HepG2 (cell line): Measurements from ENCODE around the gene NUDT22. TPM values are rescaled to one million over a fixed set of nuclear protein-coding genes. Genes with fewer than 3 reads are reported as not detected.

Experiments used
- ESRRA ChIP-seq: sonication (generic); formaldehyde crosslinking; IDR thresholded peaks from 2 replicates; pipeline ENCODE4 v1.5.1; 2020; ENCODE audit warnings: mild to moderate bottlenecking, low read depth, missing genetic modification reagents
- GMEB1 ChIP-seq: sonication (generic); formaldehyde crosslinking; IDR thresholded peaks from 2 replicates; pipeline ENCODE4 v1.5.1; 2020; ENCODE audit warnings: missing genetic modification reagents, mild to moderate bottlenecking, borderline replicate concordance
- IKZF4 ChIP-seq: sonication (generic); formaldehyde crosslinking; IDR thresholded peaks from 2 replicates; pipeline ENCODE4 v1.5.1; 2020; ENCODE audit warnings: borderline replicate concordance, mild to moderate bottlenecking, low read depth, missing genetic modification reagents; ENCODE audit errors: not compliant biosample characterization
- KAT8 ChIP-seq: IDR thresholded peaks from 2 replicates; pipeline ENCODE4 v1.6.1; 2016; ENCODE audit warnings: missing genetic modification reagents, missing compliant biosample characterization
- KDM4B ChIP-seq: sonication (generic); formaldehyde crosslinking; IDR thresholded peaks from 2 replicates; pipeline ENCODE4 v1.4.0; 2020; ENCODE audit warnings: missing genetic modification reagents
- MTA1 ChIP-seq: sonication (generic); formaldehyde crosslinking; IDR thresholded peaks from 2 replicates; pipeline ENCODE4 v1.4.0; 2020; ENCODE audit warnings: missing genetic modification reagents, mild to moderate bottlenecking, borderline replicate concordance
- PAF1 ChIP-seq: IDR thresholded peaks from 2 replicates; pipeline ENCODE4 v1.6.1; 2016; ENCODE audit warnings: missing genetic modification reagents, missing compliant biosample characterization
- PATZ1 ChIP-seq: sonication (generic); formaldehyde crosslinking; IDR thresholded peaks from 2 replicates; pipeline ENCODE4 v1.4.0; 2020; ENCODE audit warnings: missing genetic modification reagents
- PAXIP1 ChIP-seq: sonication (generic); formaldehyde crosslinking; conservative IDR thresholded peaks from 2 replicates; pipeline ENCODE4 v1.4.0; 2020; ENCODE audit warnings: mild to moderate bottlenecking, missing genetic modification reagents, moderate library complexity
- SKIL ChIP-seq: sonication (generic); formaldehyde crosslinking; IDR thresholded peaks from 2 replicates; pipeline ENCODE4 v1.8.0; 2022; ENCODE audit warnings: missing genetic modification reagents, mild to moderate bottlenecking, moderate library complexity, borderline replicate concordance
- SP2 ChIP-seq: sonication (generic); formaldehyde crosslinking; IDR thresholded peaks from 2 replicates; pipeline ENCODE4 v1.5.1; 2020; ENCODE audit warnings: mild to moderate bottlenecking, missing genetic modification reagents
- STAG1 ChIP-seq: sonication (generic); formaldehyde crosslinking; IDR thresholded peaks from 2 replicates; pipeline ENCODE4 v1.4.0; 2020; ENCODE audit warnings: missing genetic modification reagents
- TBX3 ChIP-seq: fragments of 450-650 bp; IDR thresholded peaks from 2 replicates; pipeline ENCODE4 v1.6.1; 2017; ENCODE audit warnings: antibody characterized with exemption, mild to moderate bottlenecking, inconsistent platforms, borderline replicate concordance
- TCF7L2 ChIP-seq: IDR thresholded peaks from 2 replicates; pipeline ENCODE4 v1.6.1; 2011; ENCODE audit warnings: mild to moderate bottlenecking, low read depth, low read length, moderate library complexity
- ZFY ChIP-seq: sonication (generic); formaldehyde crosslinking; IDR thresholded peaks from 2 replicates; pipeline ENCODE4 v1.4.0; 2020; ENCODE audit warnings: missing genetic modification reagents
- ZMAT5 ChIP-seq: sonication (generic); formaldehyde crosslinking; IDR thresholded peaks from 2 replicates; pipeline ENCODE4 v1.5.0; 2020; ENCODE audit warnings: mild to moderate bottlenecking, low read depth, missing genetic modification reagents, borderline replicate concordance
- ZNF746 ChIP-seq: sonication (generic); formaldehyde crosslinking; IDR thresholded peaks from 2 replicates; pipeline ENCODE4 v1.8.0; 2022; ENCODE audit warnings: mild to moderate bottlenecking, missing genetic modification reagents
- ZNF780A ChIP-seq: sonication (generic); formaldehyde crosslinking; IDR thresholded peaks from 2 replicates; pipeline ENCODE4 v1.8.0; 2022; ENCODE audit warnings: mild to moderate bottlenecking, missing genetic modification reagents, moderate library complexity
- ZNF782 ChIP-seq: sonication (generic); formaldehyde crosslinking; IDR thresholded peaks from 2 replicates; pipeline ENCODE4 v1.4.0; 2020; ENCODE audit warnings: missing genetic modification reagents, mild to moderate bottlenecking, borderline replicate concordance
- ZSCAN29 ChIP-seq: sonication (generic); formaldehyde crosslinking; conservative IDR thresholded peaks from 2 replicates; pipeline ENCODE4 v1.4.0; 2020; ENCODE audit warnings: mild to moderate bottlenecking, missing genetic modification reagents
- polyA plus RNA-seq, 8 experiments: library from polyadenylated mRNA; depleted of rRNA in 3 of 8; stranded (reverse) in 7 of 8; unstranded in 1 of 8; fragments of >200 nt; fragmentation: Illumina TruSeq in 4 of 8; extraction: Trizol in 4 of 8; gene quantifications; 2 replicates each; pipeline versions ENCODE4 v1.2.1 to v1.2.3, GENCODE V29; 2011 to 2016; ENCODE audit warnings: low read depth in 4 of 8, missing spikeins in 1 of 8, mixed read lengths in 1 of 8; ENCODE audit not compliant: insufficient read depth in 1 of 8
- total RNA-seq, 5 experiments: library from RNA; depleted of rRNA; stranded (reverse); fragments of >200 nt; fragmentation: Illumina TruSeq; extraction: Trizol; gene quantifications; 2 replicates each; pipeline ENCODE4 v1.2.3, GENCODE V29; 2016; ENCODE audit warnings: low read depth in 1 of 5

NUDT22 gene
- total and polyA plus RNA-seq, 2 of the 13 experiments (the other 11 are each of a cell fraction or from before 2014, with no cell fraction given), result 33.5 to 39.8 TPM

- TF ChIP-seq SKIL (peak; percentile 96), TCF7L2 (no peak), STAG1 (CRISPR knock-in tag) (no peak), SP2 (CRISPR knock-in tag) (no peak), ZNF782 (no peak), ESRRA (CRISPR knock-in tag) (peak; percentile 66; the same call in 1 of the 2 replicates), IKZF4 (no peak), PAXIP1 (peak; percentile 88), KAT8 (CRISPR knock-in tag) (peak; percentile 27; the same call in 1 of the 2 replicates), MTA1 (CRISPR knock-in tag) (peak; percentile 76; the same call in 1 of the 2 replicates), PATZ1 (peak; percentile 71), PAF1 (no peak), GMEB1 (CRISPR knock-in tag) (peak; percentile 51; the same call in 1 of the 2 replicates), ZNF780A (CRISPR knock-in tag) (0 out of 2 replicates have a peak, but pooled peaks have one; percentile 42), ZSCAN29 (CRISPR knock-in tag) (no peak), ZMAT5 (CRISPR knock-in tag) (no peak), ZFY (CRISPR knock-in tag) (peak; percentile 51; the same call in 1 of the 2 replicates), KDM4B (CRISPR knock-in tag) (no peak), TBX3 (peak; percentile 83; the same call in 1 of the 2 replicates), ZNF746 (peak; percentile 94)
Observed at GRCh38 chr11:64237484-64237951, 11.4 kb downstream of the NUDT22 start (continued).
